HepG2 (cell line): ENCODE measurements around the gene RRAS. TPM values are rescaled to one million over a fixed set of nuclear protein-coding genes. Genes with fewer than 3 reads are reported as not detected.
A peak's percentile ranks its signal among the peaks of the same experiment; 100 is the strongest.

Experiments used
- AGO1 ChIP-seq: fragments of 200-400 bp; formaldehyde crosslinking; IDR thresholded peaks from 2 replicates; pipeline ENCODE4 v1.6.1; 2017; ENCODE audit warnings: mild to moderate bottlenecking, low read depth, low read length, moderate library complexity; ENCODE audit not compliant: poor library complexity, severe bottlenecking
- AKAP8 ChIP-seq: sonication (generic); formaldehyde crosslinking; IDR thresholded peaks from 2 replicates; pipeline ENCODE4 v1.5.1; 2020; ENCODE audit warnings: mild to moderate bottlenecking, missing genetic modification reagents
- IRX3 ChIP-seq: sonication (generic); formaldehyde crosslinking; IDR thresholded peaks from 2 replicates; pipeline ENCODE4 v1.8.1; 2023; ENCODE audit warnings: mild to moderate bottlenecking, low read depth, missing genetic modification reagents, borderline replicate concordance
- PAWR ChIP-seq: sonication (generic); formaldehyde crosslinking; IDR thresholded peaks from 2 replicates; pipeline ENCODE4 v1.4.0; 2020; ENCODE audit warnings: missing genetic modification reagents, mild to moderate bottlenecking, borderline replicate concordance
- RARG ChIP-seq: sonication (generic); formaldehyde crosslinking; IDR thresholded peaks from 2 replicates; pipeline ENCODE4 v1.4.0; 2020; ENCODE audit warnings: low read depth, mild to moderate bottlenecking, missing genetic modification reagents
- SNAPC2 ChIP-seq: sonication (generic); formaldehyde crosslinking; IDR thresholded peaks from 2 replicates; pipeline ENCODE4 v1.8.1; 2022; ENCODE audit warnings: mild to moderate bottlenecking, missing genetic modification reagents
- ZNF121 ChIP-seq: sonication (generic); formaldehyde crosslinking; IDR thresholded peaks from 2 replicates; pipeline ENCODE4 v1.5.0; 2020; ENCODE audit warnings: mild to moderate bottlenecking, missing genetic modification reagents
- ZNF350 ChIP-seq: sonication (generic); formaldehyde crosslinking; IDR thresholded peaks from 2 replicates; pipeline ENCODE4 v1.4.0; 2020; ENCODE audit warnings: mild to moderate bottlenecking, low read depth, missing genetic modification reagents, borderline replicate concordance
- ZNF816 ChIP-seq: sonication (generic); formaldehyde crosslinking; IDR thresholded peaks from 2 replicates; pipeline ENCODE4 v1.8.0; 2022; ENCODE audit warnings: missing genetic modification reagents, mild to moderate bottlenecking, borderline replicate concordance
- polyA plus RNA-seq, 8 experiments: library from polyadenylated mRNA; depleted of rRNA in 3 of 8; stranded (reverse) in 7 of 8; unstranded in 1 of 8; fragments of >200 nt; fragmentation: Illumina TruSeq in 4 of 8; extraction: Trizol in 4 of 8; gene quantifications; 2 replicates each; pipeline versions ENCODE4 v1.2.1 to v1.2.3, GENCODE V29; 2011 to 2016; ENCODE audit warnings: low read depth in 4 of 8, missing spikeins in 1 of 8, mixed read lengths in 1 of 8; ENCODE audit not compliant: insufficient read depth in 1 of 8
- total RNA-seq, 5 experiments: library from RNA; depleted of rRNA; stranded (reverse); fragments of >200 nt; fragmentation: Illumina TruSeq; extraction: Trizol; gene quantifications; 2 replicates each; pipeline ENCODE4 v1.2.3, GENCODE V29; 2016; ENCODE audit warnings: low read depth in 1 of 5
- TF ChIP-seq, protein P1 (sequence below): sonication (generic); formaldehyde crosslinking; IDR thresholded peaks from 2 replicates; pipeline ENCODE4 v1.4.0; 2020; ENCODE audit warnings: mild to moderate bottlenecking, missing genetic modification reagents, borderline replicate concordance
- TF ChIP-seq, protein P2 (sequence below): sonication (generic); formaldehyde crosslinking; IDR thresholded peaks from 2 replicates; pipeline ENCODE4 v1.4.0; 2020; ENCODE audit warnings: mild to moderate bottlenecking, missing genetic modification reagents
- TF ChIP-seq, protein P3 (sequence below), 2 experiments: sonication (generic) in 1 of 2; formaldehyde crosslinking in 1 of 2; IDR thresholded peaks; 2 replicates each; pipeline versions ENCODE4 v1.4.0 to v1.6.1; 2018 to 2020; ENCODE audit warnings: missing genetic modification reagents in 2 of 2, borderline replicate concordance in 1 of 2, low read depth in 1 of 2, mild to moderate bottlenecking in 1 of 2, missing biosample characterization in 1 of 2
- TF ChIP-seq, protein P4 (sequence below): sonication (generic); formaldehyde crosslinking; conservative IDR thresholded peaks from 2 replicates; pipeline ENCODE4 v1.4.0; 2020; ENCODE audit warnings: mild to moderate bottlenecking, missing genetic modification reagents, moderate library complexity
- TF ChIP-seq, protein P5 (sequence below): IDR thresholded peaks from 2 replicates; pipeline ENCODE4 v1.6.1; 2016; ENCODE audit warnings: mild to moderate bottlenecking, missing biosample characterization, missing genetic modification reagents
- TF ChIP-seq, protein P6 (sequence below): sonication (generic); formaldehyde crosslinking; IDR thresholded peaks from 2 replicates; pipeline ENCODE4 v1.5.0; 2020; ENCODE audit warnings: mild to moderate bottlenecking, low read depth, missing genetic modification reagents, borderline replicate concordance
- TF ChIP-seq, protein P7 (sequence below): sonication (generic); formaldehyde crosslinking; IDR thresholded peaks from 2 replicates; pipeline ENCODE4 v1.4.0; 2020; ENCODE audit warnings: mild to moderate bottlenecking, low read depth, missing genetic modification reagents

Gene RRAS
- total and polyA plus RNA-seq, 2 of the 13 experiments (the other 11 are each of a cell fraction or from before 2014, with no cell fraction given), result 1.5 to 12.0 TPM

DNA sequence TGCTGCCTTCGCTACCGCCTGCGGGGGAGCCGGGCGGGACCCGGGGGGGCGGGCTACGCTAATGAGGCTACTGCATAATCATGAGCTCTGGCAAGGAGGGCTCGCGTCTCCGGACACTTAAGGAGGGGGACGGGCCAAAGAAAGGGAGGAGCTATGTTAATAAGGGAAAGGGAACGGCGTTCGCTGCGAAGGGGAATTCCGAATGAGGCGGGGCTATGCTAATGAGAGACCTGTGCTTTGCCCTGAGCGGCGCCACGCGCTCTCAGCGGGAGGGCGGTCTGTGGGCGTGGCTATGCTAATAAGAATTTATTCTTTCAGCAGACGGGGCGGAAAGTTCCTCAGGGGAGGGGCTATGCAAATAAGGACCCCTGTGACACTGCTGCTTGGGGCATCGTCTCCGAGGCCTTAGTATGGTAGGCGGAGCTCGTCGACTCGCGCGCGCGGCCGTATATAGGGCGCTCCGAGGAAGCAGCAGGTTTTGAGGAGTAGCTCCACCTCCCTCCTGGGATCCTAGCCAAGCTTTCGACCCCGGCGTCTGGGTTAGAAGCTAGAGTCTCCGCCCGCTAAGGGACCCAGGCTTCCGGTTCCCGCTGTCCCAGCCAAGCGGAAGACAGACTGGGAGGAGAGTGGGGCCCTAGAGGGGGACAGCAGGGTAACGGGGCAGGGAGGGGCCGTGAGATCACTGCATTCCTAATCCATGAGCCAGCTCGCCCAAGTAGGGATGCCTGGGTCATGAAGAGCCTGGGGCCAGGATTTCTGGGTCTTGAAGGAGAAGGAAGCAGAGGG is at the start of gene RRAS (continued):
- no peak for TF ChIP-seq AGO1
- TF ChIP-seq, protein P1, sequence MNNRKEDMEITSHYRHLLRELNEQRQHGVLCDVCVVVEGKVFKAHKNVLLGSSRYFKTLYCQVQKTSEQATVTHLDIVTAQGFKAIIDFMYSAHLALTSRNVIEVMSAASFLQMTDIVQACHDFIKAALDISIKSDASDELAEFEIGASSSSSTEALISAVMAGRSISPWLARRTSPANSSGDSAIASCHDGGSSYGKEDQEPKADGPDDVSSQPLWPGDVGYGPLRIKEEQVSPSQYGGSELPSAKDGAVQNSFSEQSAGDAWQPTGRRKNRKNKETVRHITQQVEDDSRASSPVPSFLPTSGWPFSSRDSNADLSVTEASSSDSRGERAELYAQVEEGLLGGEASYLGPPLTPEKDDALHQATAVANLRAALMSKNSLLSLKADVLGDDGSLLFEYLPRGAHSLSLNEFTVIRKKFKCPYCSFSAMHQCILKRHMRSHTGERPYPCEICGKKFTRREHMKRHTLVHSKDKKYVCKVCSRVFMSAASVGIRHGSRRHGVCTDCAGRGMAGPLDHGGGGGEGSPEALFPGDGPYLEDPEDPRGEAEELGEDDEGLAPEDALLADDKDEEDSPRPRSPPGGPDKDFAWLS (CRISPR knock-in tag), result no peak
- TF ChIP-seq PAWR (CRISPR knock-in tag), result no peak
- peak; percentile 69; the same call in 1 of the 2 replicates for TF ChIP-seq SNAPC2
- TF ChIP-seq ZNF816 (CRISPR knock-in tag), result no peak
- TF ChIP-seq, protein P2, sequence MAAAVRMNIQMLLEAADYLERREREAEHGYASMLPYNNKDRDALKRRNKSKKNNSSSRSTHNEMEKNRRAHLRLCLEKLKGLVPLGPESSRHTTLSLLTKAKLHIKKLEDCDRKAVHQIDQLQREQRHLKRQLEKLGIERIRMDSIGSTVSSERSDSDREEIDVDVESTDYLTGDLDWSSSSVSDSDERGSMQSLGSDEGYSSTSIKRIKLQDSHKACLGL (CRISPR knock-in tag), result no peak
- TF ChIP-seq, protein P3, sequence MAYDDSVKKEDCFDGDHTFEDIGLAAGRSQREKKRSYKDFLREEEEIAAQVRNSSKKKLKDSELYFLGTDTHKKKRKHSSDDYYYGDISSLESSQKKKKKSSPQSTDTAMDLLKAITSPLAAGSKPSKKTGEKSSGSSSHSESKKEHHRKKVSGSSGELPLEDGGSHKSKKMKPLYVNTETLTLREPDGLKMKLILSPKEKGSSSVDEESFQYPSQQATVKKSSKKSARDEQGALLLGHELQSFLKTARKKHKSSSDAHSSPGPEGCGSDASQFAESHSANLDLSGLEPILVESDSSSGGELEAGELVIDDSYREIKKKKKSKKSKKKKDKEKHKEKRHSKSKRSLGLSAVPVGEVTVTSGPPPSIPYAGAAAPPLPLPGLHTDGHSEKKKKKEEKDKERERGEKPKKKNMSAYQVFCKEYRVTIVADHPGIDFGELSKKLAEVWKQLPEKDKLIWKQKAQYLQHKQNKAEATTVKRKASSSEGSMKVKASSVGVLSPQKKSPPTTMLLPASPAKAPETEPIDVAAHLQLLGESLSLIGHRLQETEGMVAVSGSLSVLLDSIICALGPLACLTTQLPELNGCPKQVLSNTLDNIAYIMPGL (CRISPR knock-in tag; IDR thresholded peaks at IDR 0.05; ENCODE audit: borderline replicate concordance in 1 of 2, low read depth in 1 of 2), result peak in 1 of 2 experiments; percentile 72; a peak in 2 of 4 replicates
- TF ChIP-seq ZNF121, result no peak
- TF ChIP-seq, protein P4, sequence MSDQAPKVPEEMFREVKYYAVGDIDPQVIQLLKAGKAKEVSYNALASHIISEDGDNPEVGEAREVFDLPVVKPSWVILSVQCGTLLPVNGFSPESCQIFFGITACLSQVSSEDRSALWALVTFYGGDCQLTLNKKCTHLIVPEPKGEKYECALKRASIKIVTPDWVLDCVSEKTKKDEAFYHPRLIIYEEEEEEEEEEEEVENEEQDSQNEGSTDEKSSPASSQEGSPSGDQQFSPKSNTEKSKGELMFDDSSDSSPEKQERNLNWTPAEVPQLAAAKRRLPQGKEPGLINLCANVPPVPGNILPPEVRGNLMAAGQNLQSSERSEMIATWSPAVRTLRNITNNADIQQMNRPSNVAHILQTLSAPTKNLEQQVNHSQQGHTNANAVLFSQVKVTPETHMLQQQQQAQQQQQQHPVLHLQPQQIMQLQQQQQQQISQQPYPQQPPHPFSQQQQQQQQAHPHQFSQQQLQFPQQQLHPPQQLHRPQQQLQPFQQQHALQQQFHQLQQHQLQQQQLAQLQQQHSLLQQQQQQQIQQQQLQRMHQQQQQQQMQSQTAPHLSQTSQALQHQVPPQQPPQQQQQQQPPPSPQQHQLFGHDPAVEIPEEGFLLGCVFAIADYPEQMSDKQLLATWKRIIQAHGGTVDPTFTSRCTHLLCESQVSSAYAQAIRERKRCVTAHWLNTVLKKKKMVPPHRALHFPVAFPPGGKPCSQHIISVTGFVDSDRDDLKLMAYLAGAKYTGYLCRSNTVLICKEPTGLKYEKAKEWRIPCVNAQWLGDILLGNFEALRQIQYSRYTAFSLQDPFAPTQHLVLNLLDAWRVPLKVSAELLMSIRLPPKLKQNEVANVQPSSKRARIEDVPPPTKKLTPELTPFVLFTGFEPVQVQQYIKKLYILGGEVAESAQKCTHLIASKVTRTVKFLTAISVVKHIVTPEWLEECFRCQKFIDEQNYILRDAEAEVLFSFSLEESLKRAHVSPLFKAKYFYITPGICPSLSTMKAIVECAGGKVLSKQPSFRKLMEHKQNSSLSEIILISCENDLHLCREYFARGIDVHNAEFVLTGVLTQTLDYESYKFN (CRISPR knock-in tag), result peak; percentile 93
- TF ChIP-seq, protein P5, sequence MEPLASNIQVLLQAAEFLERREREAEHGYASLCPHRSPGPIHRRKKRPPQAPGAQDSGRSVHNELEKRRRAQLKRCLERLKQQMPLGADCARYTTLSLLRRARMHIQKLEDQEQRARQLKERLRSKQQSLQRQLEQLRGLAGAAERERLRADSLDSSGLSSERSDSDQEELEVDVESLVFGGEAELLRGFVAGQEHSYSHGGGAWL (CRISPR knock-in tag), result peak; percentile 11; the same call in 1 of the 2 replicates
- no peak for TF ChIP-seq RARG (CRISPR knock-in tag)
- TF ChIP-seq, protein P6, sequence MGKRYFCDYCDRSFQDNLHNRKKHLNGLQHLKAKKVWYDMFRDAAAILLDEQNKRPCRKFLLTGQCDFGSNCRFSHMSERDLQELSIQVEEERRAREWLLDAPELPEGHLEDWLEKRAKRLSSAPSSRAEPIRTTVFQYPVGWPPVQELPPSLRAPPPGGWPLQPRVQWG (CRISPR knock-in tag), result no peak
- TF ChIP-seq AKAP8 (CRISPR knock-in tag), result 0 out of 2 replicates have a peak, but pooled peaks have one; percentile 14
- TF ChIP-seq IRX3 (CRISPR knock-in tag), result no peak
- TF ChIP-seq, protein P7, sequence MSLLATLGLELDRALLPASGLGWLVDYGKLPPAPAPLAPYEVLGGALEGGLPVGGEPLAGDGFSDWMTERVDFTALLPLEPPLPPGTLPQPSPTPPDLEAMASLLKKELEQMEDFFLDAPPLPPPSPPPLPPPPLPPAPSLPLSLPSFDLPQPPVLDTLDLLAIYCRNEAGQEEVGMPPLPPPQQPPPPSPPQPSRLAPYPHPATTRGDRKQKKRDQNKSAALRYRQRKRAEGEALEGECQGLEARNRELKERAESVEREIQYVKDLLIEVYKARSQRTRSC (CRISPR knock-in tag), result no peak
- TF ChIP-seq ZNF350, result peak; percentile 79; the same call in 1 of the 2 replicates
